Neural cell (in vitro differentiated cells): Measurements from ENCODE around the gene POTEG.
"Not testable (repeated sequence)": the region's sequence is repeated elsewhere in the genome, so short reads cannot be mapped to it uniquely, and the experiment has no call there.

Experiments
- EP300 ChIP-seq: fragments of 450-650 bp; conservative IDR thresholded peaks from 2 replicates; pipeline ENCODE4 v1.6.1; 2014; ENCODE audit warnings: antibody characterized with exemption, mild to moderate bottlenecking, moderate library complexity; ENCODE audit not compliant: poor library complexity, severe bottlenecking
- EZH2 ChIP-seq: fragments of 200-600, 300-800 bp; shearing (Covaris generic), sonication (generic); IDR thresholded peaks from 2 replicates; pipeline ENCODE4 v1.6.1; 2014; ENCODE audit warnings: antibody characterized with exemption, low read length, borderline replicate concordance, mild to moderate bottlenecking; ENCODE audit not compliant: insufficient read depth, poor library complexity, severe bottlenecking
- MXI1 ChIP-seq: fragments of 450-650 bp; conservative IDR thresholded peaks from 2 replicates; pipeline ENCODE4 v1.6.1; 2014; ENCODE audit warnings: antibody characterized with exemption, mild to moderate bottlenecking; ENCODE audit not compliant: poor library complexity, severe bottlenecking
- POLR2AphosphoS5 ChIP-seq: IDR thresholded peaks from 2 replicates; pipeline ENCODE4 v1.6.1; 2012
- TAF1 ChIP-seq: IDR thresholded peaks from 2 replicates; pipeline ENCODE4 v1.6.1; 2012; ENCODE audit warnings: low read depth
- TF ChIP-seq, protein P1 (sequence below): fragments of 450-650 bp; IDR thresholded peaks from 2 replicates; pipeline ENCODE4 v1.5.1; 2014; ENCODE audit warnings: antibody characterized with exemption, mild to moderate bottlenecking, moderate library complexity; ENCODE audit not compliant: poor library complexity, severe bottlenecking

DNA sequence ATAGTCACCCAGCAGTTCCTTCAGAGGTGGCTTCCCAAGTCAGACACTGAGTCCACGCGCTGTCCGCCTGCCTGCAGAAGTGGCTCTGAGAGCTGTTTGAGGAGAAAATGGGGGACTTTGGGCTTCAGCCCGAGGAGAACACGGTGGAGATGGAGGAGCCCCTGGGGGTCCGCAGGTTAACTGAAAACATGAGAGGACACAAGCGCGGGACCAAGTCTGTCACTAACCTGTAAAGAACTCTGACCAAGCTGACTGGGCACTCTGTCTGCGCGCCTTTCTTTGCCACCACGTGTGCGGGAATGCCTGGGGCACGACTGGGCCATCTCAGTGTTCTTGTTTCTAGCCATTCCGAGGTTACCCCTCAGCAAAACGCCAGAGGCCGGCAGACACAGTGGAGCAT lies 62.4 kb downstream of the POTEG start:
- TF ChIP-seq EZH2, POLR2AphosphoS5, EP300, TAF1, MXI1: not testable (repeated sequence)
- TF ChIP-seq, protein P1, sequence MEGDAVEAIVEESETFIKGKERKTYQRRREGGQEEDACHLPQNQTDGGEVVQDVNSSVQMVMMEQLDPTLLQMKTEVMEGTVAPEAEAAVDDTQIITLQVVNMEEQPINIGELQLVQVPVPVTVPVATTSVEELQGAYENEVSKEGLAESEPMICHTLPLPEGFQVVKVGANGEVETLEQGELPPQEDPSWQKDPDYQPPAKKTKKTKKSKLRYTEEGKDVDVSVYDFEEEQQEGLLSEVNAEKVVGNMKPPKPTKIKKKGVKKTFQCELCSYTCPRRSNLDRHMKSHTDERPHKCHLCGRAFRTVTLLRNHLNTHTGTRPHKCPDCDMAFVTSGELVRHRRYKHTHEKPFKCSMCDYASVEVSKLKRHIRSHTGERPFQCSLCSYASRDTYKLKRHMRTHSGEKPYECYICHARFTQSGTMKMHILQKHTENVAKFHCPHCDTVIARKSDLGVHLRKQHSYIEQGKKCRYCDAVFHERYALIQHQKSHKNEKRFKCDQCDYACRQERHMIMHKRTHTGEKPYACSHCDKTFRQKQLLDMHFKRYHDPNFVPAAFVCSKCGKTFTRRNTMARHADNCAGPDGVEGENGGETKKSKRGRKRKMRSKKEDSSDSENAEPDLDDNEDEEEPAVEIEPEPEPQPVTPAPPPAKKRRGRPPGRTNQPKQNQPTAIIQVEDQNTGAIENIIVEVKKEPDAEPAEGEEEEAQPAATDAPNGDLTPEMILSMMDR, result not testable (repeated sequence)
